HCT116 (cell line): ENCODE measurements around the gene RNF166. TPM values are rescaled to one million over a fixed set of nuclear protein-coding genes. Genes with fewer than 3 reads are reported as not detected.

Experiments
- ATAC-seq: fragments of 200-7000 bp; cut with Tn5 transposase; 2 replicates; pipeline ENCODE4 v1.9.1; 2020; ENCODE audit warnings: mild to moderate bottlenecking, moderate library complexity
- BruUV-seq: library from RNA; stranded (reverse); fragments of 400-500 nt; replicated peaks from 2 replicates; lab custom pipeline; 2021; lab: Mats Ljungman, UMichigan
- CTCF ChIA-PET: fragments of 300-600 bp; sonication (Branson Sonifier 250); formaldehyde crosslinking; loops from one replicate; lab custom pipeline; 2021; ENCODE audit warnings: antibody characterized with exemption; lab: Charles Lee
- POLR2A ChIA-PET: fragments of 300-600, 350-600 bp; sonication (Branson Sonifier 250); formaldehyde crosslinking; loops from one replicate; lab custom pipeline; 2021; ENCODE audit warnings: antibody characterized with exemption; lab: Charles Lee
- RAD21 ChIA-PET, 2 experiments: fragments of 300-600 bp; sonication (Branson Sonifier 250); formaldehyde crosslinking; loops; one replicate each; lab custom pipeline; 2023; ENCODE audit warnings: low total read pairs in 2 of 2; ENCODE audit not compliant: uncharacterized antibody in 2 of 2, unreplicated experiment in 2 of 2, low non-redundant PET in 1 of 2; lab: Charles Lee
- DNase-seq: peaks from one replicate; pipeline ENCODE4 v3.0.0-alpha.2; 2010; ENCODE audit warnings: low read depth, low spot score
- H2AFZ ChIP-seq: fragments of 200-600 bp; shearing (Covaris generic), sonication (generic); 2 replicates; pipeline ENCODE4 v1.6.1; 2017; ENCODE audit warnings: low read depth, mixed run types, mixed read lengths, antibody characterized with exemption, low read length; ENCODE audit not compliant: poor library complexity, severe bottlenecking
- H3K27ac ChIP-seq: 2 replicates; pipeline ENCODE4 v1.5.1; 2012; ENCODE audit warnings: low read depth, low read length
- H3K27me3 ChIP-seq: fragments of 200-600 bp; sonication (generic); 2 replicates; pipeline ENCODE4 v1.6.1; 2016; ENCODE audit warnings: mixed run types, low read length, mixed read lengths; ENCODE audit not compliant: insufficient read depth
- H3K36me3 ChIP-seq, 2 experiments: fragments of 200-500 bp in 1 of 2; fragments of 200-600 bp in 1 of 2; sonication (Bioruptor generic) in 1 of 2; sonication (generic) in 1 of 2; 2 replicates each; pipeline versions ENCODE4 v1.5.1 to v1.6.1; 2014 to 2016; ENCODE audit warnings: low read length in 2 of 2, inconsistent platforms in 1 of 2, mixed read lengths in 1 of 2, mixed run types in 1 of 2; ENCODE audit not compliant: insufficient read depth in 2 of 2, control insufficient read depth in 1 of 2
- H3K4me1 ChIP-seq, 2 experiments: fragments of 200-600 bp in 1 of 2; sonication (generic) in 1 of 2; 2 replicates each; pipeline versions ENCODE4 v1.5.1 to v1.6.1; 2012 to 2017; ENCODE audit warnings: low read length in 2 of 2, inconsistent platforms in 1 of 2, mild to moderate bottlenecking in 1 of 2, mixed read lengths in 1 of 2, mixed run types in 1 of 2, moderate library complexity in 1 of 2; ENCODE audit not compliant: insufficient read depth in 2 of 2, control insufficient read depth in 1 of 2
- H3K4me2 ChIP-seq: fragments of 200-600 bp; sonication (generic); 2 replicates; pipeline ENCODE4 v1.6.1; 2017; ENCODE audit warnings: mixed run types, low read length, mixed read lengths
- H3K4me3 ChIP-seq, 2 experiments: fragments of 200-600 bp in 1 of 2; sonication (generic) in 1 of 2; replicated peaks in 1 of 2; 2 replicates each; pipeline ENCODE4 v1.5.1; 2011 to 2016; ENCODE audit warnings: low read length in 2 of 2, control low read depth in 1 of 2, low read depth in 1 of 2, mild to moderate bottlenecking in 1 of 2, mixed read lengths in 1 of 2, mixed run types in 1 of 2
- H3K79me2 ChIP-seq: fragments of 200-600 bp; sonication (generic); 2 replicates; pipeline ENCODE4 v1.6.1; 2017; ENCODE audit warnings: mild to moderate bottlenecking, mixed run types, low read length, moderate library complexity, mixed read lengths; ENCODE audit not compliant: insufficient read depth
- H3K9ac ChIP-seq: fragments of 200-600 bp; sonication (generic); 2 replicates; pipeline ENCODE4 v1.6.1; 2016; ENCODE audit warnings: low read length, mixed read lengths
- H3K9me2 ChIP-seq: fragments of 200-600 bp; sonication (generic), shearing (Covaris generic); 2 replicates; pipeline ENCODE4 v1.6.1; 2017; ENCODE audit warnings: mixed run types, mild to moderate bottlenecking, moderate library complexity; ENCODE audit not compliant: insufficient read depth
- H3K9me3 ChIP-seq, 2 experiments: fragments of 200-500 bp in 1 of 2; fragments of 200-600 bp in 1 of 2; sonication (Bioruptor generic) in 1 of 2; sonication (generic) in 1 of 2; 2 replicates each; pipeline ENCODE4 v1.6.1; 2014 to 2017; ENCODE audit warnings: low read length in 2 of 2, mixed read lengths in 2 of 2, inconsistent platforms in 1 of 2, low read depth in 1 of 2, mild to moderate bottlenecking in 1 of 2, mixed run types in 1 of 2, moderate library complexity in 1 of 2; ENCODE audit not compliant: control insufficient read depth in 1 of 2, insufficient read depth in 1 of 2
- H4K20me1 ChIP-seq: fragments of 200-600 bp; sonication (generic), shearing (Covaris generic); 2 replicates; pipeline ENCODE4 v1.6.1; 2017; ENCODE audit warnings: mixed run types, mild to moderate bottlenecking, moderate library complexity; ENCODE audit not compliant: insufficient read depth
- CEBPB ChIP-seq: IDR thresholded peaks from 2 replicates; pipeline ENCODE4 v1.6.1; 2012; ENCODE audit warnings: low read depth
- CTCF ChIP-seq, 3 experiments: fragments of 200-600 bp in 1 of 3; sonication (generic) in 1 of 3; IDR thresholded peaks in 2 of 3; conservative IDR thresholded peaks in 1 of 3; 2 replicates each; pipeline ENCODE4 v1.5.1; 2012 to 2017; ENCODE audit warnings: low read depth in 2 of 3, low read length in 2 of 3, antibody characterized with exemption in 1 of 3, borderline replicate concordance in 1 of 3, control low read depth in 1 of 3, mild to moderate bottlenecking in 1 of 3, mixed read lengths in 1 of 3, mixed run types in 1 of 3, moderate library complexity in 1 of 3; ENCODE audit not compliant: insufficient read depth in 1 of 3
- EGR1 ChIP-seq: IDR thresholded peaks from 2 replicates; pipeline ENCODE4 v1.6.1; 2012; ENCODE audit warnings: low read depth
- EZH2 ChIP-seq: fragments of 200-600 bp; sonication (generic); IDR thresholded peaks from 2 replicates; pipeline ENCODE4 v1.6.1; 2017; ENCODE audit warnings: antibody characterized with exemption, mixed run types
- EZH2phosphoT487 ChIP-seq: fragments of 200-600 bp; IDR thresholded peaks from 2 replicates; pipeline ENCODE4 v1.6.1; 2018; ENCODE audit warnings: antibody characterized with exemption, borderline replicate concordance
- FOSL1 ChIP-seq: IDR thresholded peaks from 2 replicates; pipeline ENCODE4 v1.6.1; 2012; ENCODE audit warnings: low read depth
- JUND ChIP-seq: IDR thresholded peaks from 2 replicates; pipeline ENCODE4 v1.6.1; 2012
- MAX ChIP-seq: IDR thresholded peaks from 2 replicates; pipeline ENCODE4 v1.6.1; 2012
- SIN3A ChIP-seq: IDR thresholded peaks from 2 replicates; pipeline ENCODE4 v1.6.1; 2012; ENCODE audit warnings: low read depth
- SP1 ChIP-seq: IDR thresholded peaks from 2 replicates; pipeline ENCODE4 v1.6.1; 2012; ENCODE audit warnings: low read depth
- SRF ChIP-seq: IDR thresholded peaks from 2 replicates; pipeline ENCODE4 v1.6.1; 2012; ENCODE audit warnings: low read depth
- ZBTB33 ChIP-seq: IDR thresholded peaks from 2 replicates; pipeline ENCODE4 v1.6.1; 2011; ENCODE audit warnings: mild to moderate bottlenecking, low read length, moderate library complexity; ENCODE audit not compliant: insufficient replicate concordance; ENCODE audit errors: extremely low read depth
- intact Hi-C: fragments of 100-400 bp; cut with micrococcal nuclease; formaldehyde crosslinking; loops from 2 replicates; pipeline ENCODE4 v1.10.0; 2022
- total RNA-seq: library from RNA; stranded (reverse); gene quantifications from one replicate; pipeline ENCODE4 v1.2.1, GENCODE V29; 2021; ENCODE audit not compliant: unreplicated experiment

RNF166 gene
- total RNA-seq, 1 experiment from 2014 or later: 39.4 TPM

- Histone ChIP-seq H3K9me3 (no peaks in the 10 kb centered on the region), H3K27ac (no peak overlapping the region), H3K27me3 (no peaks in the 10 kb centered on the region), H3K9me2 (no peaks in the 10 kb centered on the region), H2AFZ (no peak overlapping the region), H3K9ac (no peak overlapping the region), H3K79me2 (no peaks in the 10 kb centered on the region), H3K4me2 (no peak overlapping the region), H3K4me1 (peaks cover 0 to 14% of the 10 kb centered on the region in 2 experiments; a peak in 2 of 4 replicates), H3K36me3 (no peaks in the 10 kb centered on the region), H3K4me3 (no peak overlapping the region), H4K20me1 (no peaks in the 10 kb centered on the region)
- DNase-seq (no peak), ATAC-seq (no peak)
- TF ChIP-seq JUND: no peak
- no TSS peak for BruUV-seq
- ChIA-PET RAD21 (no interaction called here), POLR2A (no interaction called here), CTCF (no interaction called here)
- intact Hi-C loops: no loop called here
Measured at GRCh38 chr16:88677721-88678120, 28.5 kb downstream of the RNF166 start.

GRCh38 chr16:88676502-88677242 is 29.5 kb downstream of the RNF166 start:
- Histone ChIP-seq H3K4me1 (peaks cover 0 to 14% of the 10 kb centered on the region in 2 experiments; a peak in 2 of 4 replicates), H3K27ac (no peak overlapping the region), H3K4me3 (no peak overlapping the region), H3K79me2 (no peaks in the 10 kb centered on the region), H3K9me3 (no peaks in the 10 kb centered on the region), H3K27me3 (no peaks in the 10 kb centered on the region), H3K9ac (no peak overlapping the region), H3K4me2 (no peak overlapping the region), H3K36me3 (no peaks in the 10 kb centered on the region), H4K20me1 (no peaks in the 10 kb centered on the region), H2AFZ (no peak overlapping the region), H3K9me2 (no peaks in the 10 kb centered on the region)
- DNase-seq: no peak
- RAD21 ChIA-PET: no interaction called here
- POLR2A ChIA-PET: no interaction called here
- intact Hi-C loops: no loop called here
- CTCF ChIA-PET: no interaction called here
- no TSS peak for BruUV-seq
- no peak for ATAC-seq
- TF ChIP-seq EZH2 (no peak), SIN3A (no peak), SRF (no peak), EGR1 (no peak), SP1 (no peak), EZH2phosphoT487 (no peak), JUND (no peak), CTCF (IDR thresholded peaks at IDR 0.05 in 2 of 3, conservative IDR thresholded peaks at IDR 0.05 in 1 of 3; ENCODE audit: borderline replicate concordance in 1 of 3, insufficient read depth in 1 of 3, low read depth in 2 of 3, low read length in 2 of 3) (no peak), FOSL1 (no peak), CEBPB (no peak), MAX (no peak), ZBTB33 (no peak)
